ENCODE data around the gene CTNNBIP1.

CTNNBIP1 gene

DNA sequence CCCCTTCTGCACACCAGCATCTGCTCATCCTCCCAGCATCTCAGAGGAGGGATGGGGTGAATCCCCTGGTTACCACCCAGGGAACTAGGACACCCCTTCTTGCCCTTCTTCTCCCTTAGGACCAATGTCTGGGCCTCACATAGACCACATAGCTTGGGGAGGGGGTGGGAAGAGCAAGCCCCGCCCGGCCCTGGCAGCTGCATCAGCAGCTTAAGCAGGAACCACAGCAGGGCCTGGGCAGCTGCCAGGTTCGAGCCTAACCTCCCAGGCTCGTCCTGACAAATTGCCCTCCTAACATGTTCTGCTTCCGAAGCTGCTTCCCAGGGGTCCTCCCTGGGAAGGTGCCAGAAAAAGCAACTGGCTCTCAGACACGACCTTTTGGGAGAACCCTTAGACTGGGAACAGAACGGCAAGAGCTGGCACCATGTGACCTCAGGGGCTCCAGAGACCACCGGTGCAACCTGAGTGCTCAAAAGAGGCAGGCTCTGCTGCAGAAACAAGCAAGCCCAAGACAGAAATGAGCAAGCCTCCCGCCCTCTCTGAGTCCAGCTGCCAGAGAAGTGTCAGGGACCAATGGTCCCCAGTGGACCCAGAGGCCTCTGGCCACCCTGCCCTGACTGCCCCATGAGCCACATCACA, 67.9 kb downstream of the CTNNBIP1 start:
- Histone ChIP-seq H3K36me3 (ENCODE audit: control insufficient read depth in 4 of 4, insufficient read depth in 4 of 4, low read length in 3 of 4) (no peaks in the 10 kb centered on the region), H3K9me3 (ENCODE audit: control extremely low read depth in 1 of 5, control insufficient read depth in 4 of 5, insufficient read depth in 2 of 5, low read depth in 1 of 5, low read length in 4 of 5) (no peaks in the 10 kb centered on the region), H3K4me3 (ENCODE audit: control insufficient read depth in 1 of 7, extremely low read depth in 1 of 7, insufficient read depth in 4 of 7, low read depth in 2 of 7, low read length in 6 of 7) (no peak overlapping the region), H3K27me3 (replicated peaks in 2 of 5; ENCODE audit: control insufficient read depth in 4 of 5, insufficient read depth in 5 of 5, low read length in 4 of 5) (no peaks in the 10 kb centered on the region), H3K27ac (ENCODE audit: insufficient read depth in 1 of 2, low read depth in 1 of 2, low read length in 2 of 2, poor library complexity in 1 of 2, severe bottlenecking in 2 of 2) (no peak overlapping the region), H3K4me1 (ENCODE audit: control extremely low read depth in 1 of 4, control insufficient read depth in 4 of 4, insufficient read depth in 4 of 4, low read length in 3 of 4) (peaks cover 0 to 13% (median 4%) of the 10 kb centered on the region in 4 experiments)
- 74% methylated on average over 9 of the region's 9 CpGs for WGBS (ENCODE audit: insufficient coverage)
- DNase-seq, result no peak
- ChIA-PET CTCF (interaction anchor here (0.6 to 1.3 kb wide), 4 partner anchors 12 to 25 kb away, joined by 3 read pairs; no protein-coding TSS in a partner anchor), POLR2A (interaction anchor here (0.8 kb wide), 1 partner anchor 8 kb away, joined by 3 read pairs; no protein-coding TSS in a partner anchor)

DNA sequence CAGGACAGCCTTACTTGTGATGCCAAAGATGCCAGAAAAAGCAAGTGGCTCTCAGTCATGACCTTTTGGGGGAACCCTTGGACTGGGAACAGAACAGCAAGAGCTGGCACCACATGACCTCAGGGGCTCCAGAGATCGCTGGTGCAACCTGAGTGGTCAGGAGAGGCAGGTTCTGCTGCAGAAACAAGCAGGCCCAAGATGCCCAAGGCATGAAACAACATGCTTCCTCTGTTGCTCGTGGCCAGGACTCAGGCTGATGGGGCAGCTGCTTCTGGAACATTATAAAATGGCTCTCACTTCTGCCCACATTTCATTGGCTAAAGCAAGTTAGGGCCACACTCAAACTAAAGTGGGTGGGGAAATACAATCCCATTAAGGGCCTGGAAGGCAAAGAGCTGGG, 68.6 kb downstream of the CTNNBIP1 start:
- Histone ChIP-seq H3K4me1 (ENCODE audit: control extremely low read depth in 1 of 4, control insufficient read depth in 4 of 4, insufficient read depth in 4 of 4, low read length in 3 of 4) (peaks cover 0 to 8% (median 2%) of the 10 kb centered on the region in 4 experiments), H3K4me3 (ENCODE audit: control insufficient read depth in 1 of 7, extremely low read depth in 1 of 7, insufficient read depth in 4 of 7, low read depth in 2 of 7, low read length in 6 of 7) (no peak overlapping the region), H3K36me3 (ENCODE audit: control insufficient read depth in 4 of 4, insufficient read depth in 4 of 4, low read length in 3 of 4) (no peaks in the 10 kb centered on the region), H3K9me3 (ENCODE audit: control extremely low read depth in 1 of 5, control insufficient read depth in 4 of 5, insufficient read depth in 2 of 5, low read depth in 1 of 5, low read length in 4 of 5) (no peaks in the 10 kb centered on the region), H3K27me3 (replicated peaks in 2 of 5; ENCODE audit: control insufficient read depth in 4 of 5, insufficient read depth in 5 of 5, low read length in 4 of 5) (no peaks in the 10 kb centered on the region), H3K27ac (ENCODE audit: insufficient read depth in 1 of 2, low read depth in 1 of 2, low read length in 2 of 2, poor library complexity in 1 of 2, severe bottlenecking in 2 of 2) (no peak overlapping the region)
- CTCF ChIA-PET, result interaction anchor here (1.0 kb wide), 1 partner anchor 18 kb away, joined by 3 read pairs; no protein-coding TSS in a partner anchor
- no peak for DNase-seq
- 97% methylated on average over 2 of the region's 2 CpGs for WGBS (ENCODE audit: insufficient coverage)
- POLR2A ChIA-PET, result interaction anchor here (0.8 kb wide), 1 partner anchor 9 kb away, joined by 3 read pairs; no protein-coding TSS in a partner anchor

- DNase-seq, result no peak
- Histone ChIP-seq H3K27me3 (replicated peaks in 2 of 5; ENCODE audit: control insufficient read depth in 4 of 5, insufficient read depth in 5 of 5, low read length in 4 of 5) (no peaks in the 10 kb centered on the region), H3K36me3 (ENCODE audit: control insufficient read depth in 4 of 4, insufficient read depth in 4 of 4, low read length in 3 of 4) (no peaks in the 10 kb centered on the region), H3K9me3 (ENCODE audit: control extremely low read depth in 1 of 5, control insufficient read depth in 4 of 5, insufficient read depth in 2 of 5, low read depth in 1 of 5, low read length in 4 of 5) (no peaks in the 10 kb centered on the region), H3K4me1 (ENCODE audit: control extremely low read depth in 1 of 4, control insufficient read depth in 4 of 4, insufficient read depth in 4 of 4, low read length in 3 of 4) (no peaks in the 10 kb centered on the region), H3K27ac (ENCODE audit: insufficient read depth in 1 of 2, low read depth in 1 of 2, low read length in 2 of 2, poor library complexity in 1 of 2, severe bottlenecking in 2 of 2) (no peak overlapping the region), H3K4me3 (ENCODE audit: control insufficient read depth in 1 of 7, extremely low read depth in 1 of 7, insufficient read depth in 4 of 7, low read depth in 2 of 7, low read length in 6 of 7) (no peak overlapping the region)
- POLR2A ChIA-PET, result no interaction called here
- WGBS (ENCODE audit: insufficient coverage), result 100% methylated on average over 2 of the region's 3 CpGs
- CTCF ChIA-PET, result interaction anchor here (1.0 kb wide), 1 partner anchor 10 kb away, joined by 4 read pairs; no protein-coding TSS in a partner anchor
Observed at GRCh38 chr1:9840176-9840575, 69.9 kb downstream of the CTNNBIP1 start.

- no peaks in the 10 kb centered on the region for H3K9me3 ChIP-seq (ENCODE audit: control extremely low read depth in 1 of 5, control insufficient read depth in 4 of 5, insufficient read depth in 2 of 5, low read depth in 1 of 5, low read length in 4 of 5)
- H3K27ac ChIP-seq (ENCODE audit: insufficient read depth in 1 of 2, low read depth in 1 of 2, low read length in 2 of 2, poor library complexity in 1 of 2, severe bottlenecking in 2 of 2), result no peak overlapping the region
- DNase-seq, result no peak
- CTCF ChIA-PET, result no interaction called here
- no peaks in the 10 kb centered on the region for H3K36me3 ChIP-seq (ENCODE audit: control insufficient read depth in 4 of 4, insufficient read depth in 4 of 4, low read length in 3 of 4)
- H3K4me1 ChIP-seq (ENCODE audit: control extremely low read depth in 1 of 4, control insufficient read depth in 4 of 4, insufficient read depth in 4 of 4, low read length in 3 of 4), result peaks cover 0 to 1% (median 0%) of the 10 kb centered on the region in 4 experiments
- H3K4me3 ChIP-seq (ENCODE audit: control insufficient read depth in 1 of 7, extremely low read depth in 1 of 7, insufficient read depth in 4 of 7, low read depth in 2 of 7, low read length in 6 of 7), result no peak overlapping the region
- 98% methylated on average over 10 of the region's 10 CpGs for WGBS (ENCODE audit: insufficient coverage)
- POLR2A ChIA-PET, result no interaction called here
- H3K27me3 ChIP-seq (replicated peaks in 2 of 5; ENCODE audit: control insufficient read depth in 4 of 5, insufficient read depth in 5 of 5, low read length in 4 of 5), result no peaks in the 10 kb centered on the region
Observed at GRCh38 chr1:9838946-9839345, 71.1 kb downstream of the CTNNBIP1 start.

GRCh38 chr1:9836632-9836960, 73.5 kb downstream of the CTNNBIP1 start:
- Histone ChIP-seq H3K4me3 (ENCODE audit: control insufficient read depth in 1 of 7, extremely low read depth in 1 of 7, insufficient read depth in 4 of 7, low read depth in 2 of 7, low read length in 6 of 7) (no peak overlapping the region), H3K36me3 (ENCODE audit: control insufficient read depth in 4 of 4, insufficient read depth in 4 of 4, low read length in 3 of 4) (no peaks in the 10 kb centered on the region), H3K9me3 (ENCODE audit: control extremely low read depth in 1 of 5, control insufficient read depth in 4 of 5, insufficient read depth in 2 of 5, low read depth in 1 of 5, low read length in 4 of 5) (no peaks in the 10 kb centered on the region), H3K27me3 (replicated peaks in 2 of 5; ENCODE audit: control insufficient read depth in 4 of 5, insufficient read depth in 5 of 5, low read length in 4 of 5) (no peaks in the 10 kb centered on the region), H3K27ac (ENCODE audit: insufficient read depth in 1 of 2, low read depth in 1 of 2, low read length in 2 of 2, poor library complexity in 1 of 2, severe bottlenecking in 2 of 2) (no peak overlapping the region), H3K4me1 (ENCODE audit: control extremely low read depth in 1 of 4, control insufficient read depth in 4 of 4, insufficient read depth in 4 of 4, low read length in 3 of 4) (peaks cover 0 to 1% (median 0%) of the 10 kb centered on the region in 4 experiments)
- POLR2A ChIA-PET, result no interaction called here
- no peak for DNase-seq
- CTCF ChIA-PET, result no interaction called here
- WGBS (ENCODE audit: insufficient coverage), result 98% methylated on average over 5 of the region's 5 CpGs

DNA sequence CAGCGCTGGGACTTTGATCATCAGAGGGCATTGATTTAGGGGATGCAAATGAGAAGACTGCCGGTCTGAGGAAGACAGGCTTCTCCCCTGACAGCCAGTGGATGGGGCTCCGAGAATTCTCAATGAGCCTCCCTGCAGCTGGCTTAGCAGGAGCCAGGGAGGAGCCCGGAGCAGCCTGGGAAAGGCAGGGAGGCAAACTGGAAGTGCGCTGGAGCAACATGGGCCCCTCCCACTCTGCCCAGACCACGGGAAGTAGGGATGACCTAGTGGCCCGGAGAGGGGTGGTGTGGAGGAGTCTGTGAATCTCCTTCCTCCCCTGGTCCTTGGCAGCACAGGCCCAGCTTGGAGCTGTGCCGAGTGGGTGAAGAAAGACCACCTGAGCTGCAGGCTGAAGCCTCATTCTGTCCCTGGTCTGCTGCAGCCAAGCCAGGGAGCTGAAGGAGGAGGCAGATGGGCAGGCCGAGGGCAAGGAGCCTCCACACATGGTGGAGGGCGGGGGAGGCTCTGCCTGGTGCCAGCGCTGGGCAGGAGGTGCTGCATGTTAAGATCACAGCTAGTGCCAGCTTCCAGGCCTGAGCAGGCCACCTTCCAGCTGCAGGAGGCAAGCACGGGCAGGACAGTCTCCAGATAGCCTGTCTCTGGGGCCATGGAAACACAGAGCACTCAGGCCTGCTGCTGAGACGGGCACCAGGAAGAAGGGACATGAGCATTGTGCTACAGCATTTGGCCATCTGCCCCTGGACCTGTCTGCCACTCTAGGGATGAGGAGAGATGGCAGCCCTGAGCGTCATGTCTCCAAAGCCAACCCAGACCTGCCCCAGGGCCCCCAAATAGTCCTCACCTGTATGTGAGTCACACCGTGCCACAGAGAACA, 74.1 kb downstream of the CTNNBIP1 start:
- Histone ChIP-seq H3K27me3 (replicated peaks in 2 of 5; ENCODE audit: control insufficient read depth in 4 of 5, insufficient read depth in 5 of 5, low read length in 4 of 5) (no peaks in the 10 kb centered on the region), H3K4me3 (ENCODE audit: control insufficient read depth in 1 of 7, extremely low read depth in 1 of 7, insufficient read depth in 4 of 7, low read depth in 2 of 7, low read length in 6 of 7) (no peak overlapping the region), H3K4me1 (ENCODE audit: control extremely low read depth in 1 of 4, control insufficient read depth in 4 of 4, insufficient read depth in 4 of 4, low read length in 3 of 4) (peaks cover 0 to 1% (median 0%) of the 10 kb centered on the region in 4 experiments), H3K36me3 (ENCODE audit: control insufficient read depth in 4 of 4, insufficient read depth in 4 of 4, low read length in 3 of 4) (no peaks in the 10 kb centered on the region), H3K9me3 (ENCODE audit: control extremely low read depth in 1 of 5, control insufficient read depth in 4 of 5, insufficient read depth in 2 of 5, low read depth in 1 of 5, low read length in 4 of 5) (no peaks in the 10 kb centered on the region), H3K27ac (ENCODE audit: insufficient read depth in 1 of 2, low read depth in 1 of 2, low read length in 2 of 2, poor library complexity in 1 of 2, severe bottlenecking in 2 of 2) (no peak overlapping the region)
- CTCF ChIA-PET, result no interaction called here
- 93% methylated on average over 9 of the region's 15 CpGs for WGBS (ENCODE audit: insufficient coverage)
- no peak for DNase-seq
- POLR2A ChIA-PET, result no interaction called here

- CTCF ChIA-PET, result no interaction called here
- no peak overlapping the region for H3K4me3 ChIP-seq (ENCODE audit: control insufficient read depth in 1 of 7, extremely low read depth in 1 of 7, insufficient read depth in 4 of 7, low read depth in 2 of 7, low read length in 6 of 7)
- peaks cover 0 to 1% (median 0%) of the 10 kb centered on the region in 4 experiments for H3K4me1 ChIP-seq (ENCODE audit: control extremely low read depth in 1 of 4, control insufficient read depth in 4 of 4, insufficient read depth in 4 of 4, low read length in 3 of 4)
- no peaks in the 10 kb centered on the region for H3K36me3 ChIP-seq (ENCODE audit: control insufficient read depth in 4 of 4, insufficient read depth in 4 of 4, low read length in 3 of 4)
- no peaks in the 10 kb centered on the region for H3K9me3 ChIP-seq (ENCODE audit: control extremely low read depth in 1 of 5, control insufficient read depth in 4 of 5, insufficient read depth in 2 of 5, low read depth in 1 of 5, low read length in 4 of 5)
- H3K27me3 ChIP-seq (replicated peaks in 2 of 5; ENCODE audit: control insufficient read depth in 4 of 5, insufficient read depth in 5 of 5, low read length in 4 of 5), result no peaks in the 10 kb centered on the region
- 87% methylated on average over 9 of the region's 9 CpGs for WGBS (ENCODE audit: insufficient coverage)
- POLR2A ChIA-PET, result no interaction called here
- no peak for DNase-seq
- no peak overlapping the region for H3K27ac ChIP-seq (ENCODE audit: insufficient read depth in 1 of 2, low read depth in 1 of 2, low read length in 2 of 2, poor library complexity in 1 of 2, severe bottlenecking in 2 of 2)
Observed at GRCh38 chr1:9835404-9835757, 74.7 kb downstream of the CTNNBIP1 start.
